Esophagus squamous epithelium (tissue), 5 donors: ENCODE results near the gene CDH24. TPM values are rescaled to one million over a fixed set of nuclear protein-coding genes. Genes with fewer than 3 reads are reported as not detected.

Experiments
- DNase-seq: peaks from one replicate; lab custom pipeline; 2025; lab: John Stamatoyannopoulos, UW
- H3K27ac ChIP-seq, 4 donors: fragments of 200-600 bp; sonication (generic); one replicate each; pipeline ENCODE4 v1.5.1; 2016 to 2019; ENCODE audit warnings: mild to moderate bottlenecking in 1 of 4
- H3K27me3 ChIP-seq, 4 donors: fragments of 200-600 bp; sonication (generic); 1 replicate in 3 of 4; 2 replicates in 1 of 4; pipeline versions ENCODE4 v1.5.1 to v1.6.0; 2017 to 2021; ENCODE audit warnings: antibody characterized with exemption in 1 of 4
- H3K36me3 ChIP-seq, 3 donors: fragments of 200-600 bp; sonication (generic); one replicate each; pipeline ENCODE4 v1.5.1; 2016 to 2019
- H3K4me1 ChIP-seq, 3 donors: fragments of 200-600 bp; sonication (generic); one replicate each; pipeline ENCODE4 v1.5.1; 2017 to 2019
- H3K4me3 ChIP-seq, 4 donors: fragments of 200-600 bp; sonication (generic); 1 replicate in 3 of 4; 2 replicates in 1 of 4; pipeline ENCODE4 v1.5.1; 2016 to 2019; ENCODE audit warnings: mild to moderate bottlenecking in 2 of 4, moderate library complexity in 1 of 4
- H3K9me3 ChIP-seq, 3 donors: fragments of 200-600 bp; sonication (generic); one replicate each; pipeline ENCODE4 v1.5.1; 2016 to 2019
- CTCF ChIP-seq, 6 experiments: fragments of 450-650 bp in 4 of 6; fragments of 200-600 bp in 2 of 6; sonication (generic) in 2 of 6; IDR thresholded peaks; one replicate each; pipeline ENCODE4 v1.5.1; 2016 to 2019; ENCODE audit warnings: antibody characterized with exemption in 6 of 6, mild to moderate bottlenecking in 4 of 6, moderate library complexity in 4 of 6
- POLR2A ChIP-seq, 4 donors: fragments of 450-650 bp; IDR thresholded peaks; one replicate each; pipeline ENCODE4 v1.6.1; 2017; ENCODE audit warnings: antibody characterized with exemption in 4 of 4, mild to moderate bottlenecking in 4 of 4, moderate library complexity in 3 of 4
- WGBS, 2 donors: methylation state at CpG; one replicate each; pipeline ENCODE4 v1.1.5; 2018; 5-methylcytosine and 5-hydroxymethylcytosine counted together
- intact Hi-C: fragments of 100-400 bp; cut with DNase I; formaldehyde crosslinking; loops from one replicate; pipeline ENCODE4 v1.15.0; 2022
- total RNA-seq, 4 donors: library from RNA; depleted of rRNA; stranded (reverse); fragments of >200 nt; gene quantifications; one replicate each; pipeline ENCODE4 v1.1.0, GENCODE V29; 2016
- donor health status: DM: yes; HTN: yes; CAD: no.

The CDH24 gene
- total RNA-seq, 4 donors from 2014 or later = 3.4 to 6.7 (median 4.8) TPM

DNA sequence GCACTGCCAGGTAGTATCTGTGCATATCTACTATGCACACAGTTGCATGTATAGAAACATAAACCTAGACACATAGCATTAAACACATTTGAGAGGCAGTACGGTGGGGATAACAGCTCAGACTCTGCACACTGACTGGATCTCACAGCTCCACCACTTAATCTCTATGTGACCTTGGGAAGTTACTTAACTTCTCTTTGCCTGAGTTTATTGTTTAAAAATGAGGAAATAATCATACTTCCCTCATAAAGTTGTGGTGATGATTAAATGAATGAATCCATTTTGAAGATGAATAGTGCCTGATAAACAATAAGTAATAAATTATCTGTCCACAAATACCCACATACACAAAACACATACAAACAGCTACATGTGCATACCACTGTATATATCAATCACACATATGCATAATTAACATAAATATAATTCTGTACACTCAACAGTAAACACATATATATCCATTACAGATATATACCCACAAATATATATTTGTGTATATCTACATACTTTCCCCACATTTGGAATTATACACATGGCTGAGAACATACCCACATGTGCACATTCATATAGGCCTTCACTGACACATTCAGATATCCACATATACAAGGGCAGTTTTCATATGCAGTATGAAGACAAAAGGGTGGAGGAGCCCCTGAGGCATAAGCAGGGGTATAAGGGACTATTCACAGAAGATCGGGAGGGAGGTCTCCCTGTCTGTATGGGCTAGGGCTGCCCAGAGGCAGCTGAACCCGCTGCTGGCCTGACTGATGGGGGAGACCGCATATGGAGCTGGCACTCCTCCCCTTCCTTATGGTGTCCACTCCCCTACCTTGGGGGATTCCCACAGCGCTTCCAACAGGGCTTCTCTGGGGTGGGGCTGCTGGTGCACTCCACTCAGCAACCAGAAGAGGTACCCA is 5.9 kb downstream of the CDH24 start:
- no peak overlapping the region for H3K4me3 ChIP-seq
- 65 to 69% methylated on average over 2 to 4 of the region's 5 CpGs for WGBS, 2 donors
- TF ChIP-seq POLR2A (IDR thresholded peaks at IDR 0.05) = no peak
- TF ChIP-seq CTCF (IDR thresholded peaks at IDR 0.05) = no peak
- no peaks in the 10 kb centered on the region for H3K9me3 ChIP-seq
- no peak for DNase-seq
- intact Hi-C loops = no loop called here
- peaks cover 3 to 11% (median 4%) of the 10 kb centered on the region in 3 donors for H3K4me1 ChIP-seq
- no peak overlapping the region for H3K27ac ChIP-seq
- peaks cover 0 to 3% (median 0%) of the 10 kb centered on the region in 4 donors for H3K27me3 ChIP-seq
- no peaks in the 10 kb centered on the region for H3K36me3 ChIP-seq

DNA sequence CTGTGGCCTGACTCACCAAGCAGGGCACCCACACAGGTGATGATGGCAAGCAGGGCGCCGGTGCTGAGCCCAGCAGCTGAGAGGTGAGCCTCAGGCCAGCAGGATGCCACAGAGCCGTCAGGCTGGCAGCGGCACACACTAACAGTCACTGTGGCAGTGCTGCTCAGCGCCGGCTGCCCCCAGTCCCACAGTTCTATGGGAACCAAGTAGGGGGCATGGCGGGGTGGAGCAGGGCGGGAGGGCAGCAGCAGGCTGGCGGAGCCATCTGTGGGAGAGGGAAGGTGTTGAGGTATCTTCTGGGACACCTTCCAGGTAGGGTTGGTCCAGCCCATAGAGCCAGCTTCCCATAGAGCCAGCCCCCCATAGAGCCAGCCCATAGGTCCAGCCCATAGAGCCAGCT is 8.3 kb downstream of the CDH24 start:
- Histone ChIP-seq H3K27me3 (peaks cover 0 to 3% (median 0%) of the 10 kb centered on the region in 4 donors), H3K4me1 (peaks cover 0 to 9% (median 0%) of the 10 kb centered on the region in 3 donors), H3K27ac (no peak overlapping the region), H3K36me3 (no peaks in the 10 kb centered on the region), H3K9me3 (no peaks in the 10 kb centered on the region), H3K4me3 (no peak overlapping the region)
- intact Hi-C loops = no loop called here
- WGBS, 2 donors = 100% methylated on average over 1 of the region's 9 CpGs; no CpG with 5 or more reads in 1 of the 2 donors
- DNase-seq = no peak
- TF ChIP-seq CTCF (IDR thresholded peaks at IDR 0.05) (no peak), POLR2A (IDR thresholded peaks at IDR 0.05) (no peak)

DNA sequence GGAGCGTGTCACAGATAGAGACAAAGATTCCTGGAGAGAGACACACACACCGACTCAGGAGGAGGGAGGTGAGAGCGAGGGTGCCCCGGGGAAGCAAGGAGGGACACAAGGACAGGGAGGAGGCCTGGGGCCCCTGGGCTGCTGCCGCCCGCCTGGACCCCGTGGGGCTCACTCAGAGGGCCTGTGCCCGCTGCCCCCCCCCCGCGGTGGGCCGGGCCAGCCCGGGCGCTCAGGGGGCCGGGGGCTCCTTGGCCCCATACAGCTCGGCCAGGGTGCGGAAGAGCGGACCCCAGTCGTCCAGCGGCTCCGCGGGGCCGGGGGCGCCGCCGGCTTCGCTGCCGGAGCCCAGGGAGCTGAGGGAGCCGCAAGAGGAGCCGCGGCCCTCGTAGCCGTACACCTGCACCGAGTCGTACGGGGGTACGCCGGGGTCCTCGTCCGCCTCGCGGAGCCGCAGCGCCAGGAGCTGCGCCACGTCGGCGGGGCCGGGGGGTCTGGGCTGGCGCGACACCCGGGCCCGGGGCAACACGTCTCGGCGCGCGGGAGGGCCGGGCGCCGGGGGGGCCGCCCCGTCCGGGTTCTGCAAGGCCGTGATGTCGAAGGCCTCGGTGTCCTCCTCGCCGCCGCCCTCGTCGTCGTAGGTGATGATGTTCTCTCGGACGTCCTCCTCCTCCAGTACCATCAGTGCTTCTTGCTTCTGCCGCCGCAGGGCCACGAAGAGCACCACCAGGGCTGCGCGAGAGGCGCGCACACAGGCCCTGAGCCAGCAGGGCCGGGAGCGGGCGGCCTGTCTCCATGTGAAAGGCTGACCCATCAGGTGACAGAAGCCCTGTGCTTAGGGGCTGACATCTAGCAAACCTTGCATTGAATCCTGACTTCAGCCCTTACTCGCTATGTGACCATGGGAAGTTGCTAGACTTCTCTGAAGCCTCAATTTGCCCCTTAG is 9.3 kb downstream of the CDH24 start:
- WGBS, 2 donors = 75 to 79% methylated on average over 5 to 32 of the region's 85 CpGs
- DNase-seq = no peak

DNA sequence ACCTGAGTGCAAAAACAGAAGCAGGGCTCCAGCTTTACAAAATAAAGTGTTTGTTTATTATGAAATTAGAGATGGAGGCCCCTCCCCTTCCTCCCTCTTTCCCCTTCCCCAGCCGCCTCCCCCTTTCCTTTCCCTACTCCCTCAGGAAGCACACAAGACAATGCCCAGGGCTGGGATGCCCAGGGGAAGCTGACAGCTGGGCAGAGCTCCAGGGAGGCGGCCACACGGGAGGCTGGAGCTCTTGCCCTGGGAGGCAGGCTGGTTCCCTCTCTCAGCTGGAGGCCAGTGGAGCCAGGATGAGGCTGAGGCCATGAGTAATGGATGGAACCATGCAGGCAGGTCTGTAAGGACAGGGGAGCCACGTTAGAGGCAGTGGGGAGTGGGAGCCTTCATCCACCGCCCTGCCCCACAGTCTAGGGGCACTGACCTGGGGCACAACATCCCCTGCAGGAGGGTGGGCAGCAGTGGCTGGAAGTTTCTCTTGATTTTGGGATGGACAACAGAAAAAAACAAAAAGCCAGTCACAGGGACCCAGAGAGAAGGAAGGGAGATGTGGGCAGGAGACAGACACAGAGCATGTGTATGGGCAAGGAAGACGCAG is 10.2 kb downstream of the CDH24 start:
- TF ChIP-seq POLR2A (IDR thresholded peaks at IDR 0.05) = no peak
- no peak for TF ChIP-seq CTCF (IDR thresholded peaks at IDR 0.05)
- 75 to 89% methylated on average over 1 to 4 of the region's 6 CpGs for WGBS, 2 donors
- Histone ChIP-seq H3K27me3 (peaks cover 0 to 3% (median 0%) of the 10 kb centered on the region in 4 donors), H3K27ac (peak overlapping the region in 1 of 4 donors; percentile 26), H3K4me1 (peaks cover 0 to 9% (median 0%) of the 10 kb centered on the region in 3 donors), H3K4me3 (no peak overlapping the region), H3K9me3 (no peaks in the 10 kb centered on the region), H3K36me3 (no peaks in the 10 kb centered on the region)
- no peak for DNase-seq
- intact Hi-C loops = no loop called here

More for the DNA sequence above, 9.3 kb downstream of the CDH24 start:
- H3K4me3 ChIP-seq = no peak overlapping the region
- no peak overlapping the region for H3K27ac ChIP-seq
- H3K9me3 ChIP-seq = no peaks in the 10 kb centered on the region
- H3K36me3 ChIP-seq = no peaks in the 10 kb centered on the region
- no peak for TF ChIP-seq CTCF (IDR thresholded peaks at IDR 0.05)
- no peak for TF ChIP-seq POLR2A (IDR thresholded peaks at IDR 0.05)
- intact Hi-C loops = no loop called here
- H3K27me3 ChIP-seq = peaks cover 0 to 3% (median 0%) of the 10 kb centered on the region in 4 donors
- H3K4me1 ChIP-seq = peaks cover 0 to 9% (median 0%) of the 10 kb centered on the region in 3 donors
